Measurements from ENCODE around the gene C12orf54.
"Not testable (repeated sequence)": the region's sequence is repeated elsewhere in the genome, so short reads cannot be mapped to it uniquely, and the experiment has no call there.

The C12orf54 gene

DNA sequence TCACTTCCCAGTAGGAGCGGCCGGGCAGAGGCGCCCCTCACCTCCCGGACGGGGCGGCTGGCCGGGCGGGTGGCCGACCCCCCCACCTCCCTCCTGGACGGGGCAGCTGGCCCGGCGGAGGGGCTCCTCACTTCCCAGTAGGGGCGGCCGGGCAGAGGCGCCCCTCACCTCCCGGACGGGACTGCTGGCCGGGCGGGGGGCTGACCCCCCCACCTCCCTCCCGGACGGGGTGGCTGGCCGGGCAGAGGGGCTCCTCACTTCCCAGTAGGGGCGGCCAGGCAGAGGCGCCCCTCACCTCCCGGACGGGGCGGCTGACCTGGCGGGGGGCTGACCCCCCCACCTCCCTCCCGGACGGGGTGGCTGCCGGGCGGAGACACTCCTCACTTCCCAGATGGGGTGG, 18.0 kb downstream of the C12orf54 start:
- not testable (repeated sequence) for DNase-seq (ENCODE audit: low read depth); H3K4me3 ChIP-seq (ENCODE audit: low read depth, low read length)

DNA sequence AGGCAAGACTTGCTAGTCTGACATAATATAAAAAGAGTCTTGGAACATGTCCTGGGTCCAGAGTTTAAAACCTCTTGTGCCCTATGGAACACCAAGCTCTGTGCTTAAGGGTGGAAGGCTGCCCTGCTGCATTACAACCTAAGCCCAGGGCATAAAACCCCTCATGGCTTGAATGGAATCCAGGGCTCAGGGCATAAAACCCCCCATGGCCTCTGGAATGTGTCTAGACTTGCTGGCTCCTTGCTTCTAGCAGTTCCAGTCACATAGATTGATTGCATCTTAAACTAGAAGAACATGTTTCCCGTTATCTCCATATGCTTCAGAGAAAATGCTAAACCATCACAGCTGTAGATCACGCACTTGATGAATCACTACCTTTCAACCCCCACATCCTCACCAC, 24.5 kb downstream of the C12orf54 start:
- not testable (repeated sequence) for DNase-seq (ENCODE audit: low read depth); H3K4me3 ChIP-seq (ENCODE audit: low read depth, low read length)

DNA sequence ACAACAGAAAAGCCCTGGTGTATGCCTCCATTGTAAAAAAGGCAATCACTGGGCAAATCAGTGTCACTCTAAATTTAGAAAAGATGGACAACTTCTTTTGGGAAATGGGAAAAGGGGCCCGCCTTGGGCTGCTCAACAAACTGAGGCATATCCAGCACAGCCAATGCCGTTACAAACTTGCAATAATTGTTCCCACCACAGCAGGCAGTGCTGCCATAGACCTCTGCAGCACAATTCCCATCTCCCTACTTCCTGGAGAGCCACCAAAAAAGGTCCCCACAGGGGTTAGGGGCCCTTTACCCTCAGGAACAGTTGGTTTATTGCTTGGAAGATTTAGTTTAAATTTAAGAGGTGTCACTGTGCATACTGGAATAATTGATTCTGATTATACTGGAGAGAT, 26.7 kb downstream of the C12orf54 start:
- no peak for DNase-seq (ENCODE audit: low read depth)
- no peak overlapping the region for H3K4me3 ChIP-seq (ENCODE audit: low read depth, low read length)

DNA sequence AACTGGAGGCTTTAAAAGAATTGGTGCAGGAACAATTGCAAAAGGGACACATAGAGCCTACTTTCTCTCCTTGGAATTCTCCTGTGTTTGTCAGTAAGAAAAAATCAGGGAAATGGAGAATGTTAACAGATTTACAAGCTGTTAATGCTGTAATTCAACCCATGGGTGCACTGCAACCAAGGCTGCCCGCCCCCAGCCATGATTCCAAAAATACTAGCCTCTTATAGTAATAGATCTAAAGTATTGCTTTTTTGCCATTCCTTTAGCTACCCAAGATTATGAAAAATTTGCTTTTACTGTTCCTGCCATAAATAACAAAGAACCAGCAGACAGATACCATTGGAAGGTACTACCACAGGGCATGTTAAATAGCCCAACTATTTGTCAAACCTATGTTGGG, 27.8 kb downstream of the C12orf54 start:
- H3K4me3 ChIP-seq (ENCODE audit: low read depth, low read length), result no peak overlapping the region
- DNase-seq (ENCODE audit: low read depth), result no peak

DNA sequence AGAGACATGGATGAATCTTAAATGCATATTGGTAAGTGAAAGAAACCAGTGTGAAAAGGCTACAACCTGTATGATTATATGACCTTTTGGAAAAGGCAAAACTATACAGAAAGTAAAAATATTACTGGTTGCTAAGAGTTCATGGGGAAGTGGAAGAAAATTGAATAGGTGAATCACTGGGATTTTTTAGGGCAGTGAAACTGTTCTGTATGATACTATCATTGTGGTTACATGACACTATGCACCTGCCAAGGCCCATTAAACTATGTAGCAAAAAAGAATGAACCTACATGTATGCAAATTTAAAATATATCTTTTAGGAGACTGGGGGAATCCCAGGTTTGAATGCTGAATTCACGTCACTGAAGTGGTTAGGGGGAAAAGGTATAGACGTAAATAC, 30.6 kb downstream of the C12orf54 start:
- H3K4me3 ChIP-seq (ENCODE audit: low read depth, low read length), result no peak overlapping the region
- DNase-seq (ENCODE audit: low read depth), result no peak

DNA sequence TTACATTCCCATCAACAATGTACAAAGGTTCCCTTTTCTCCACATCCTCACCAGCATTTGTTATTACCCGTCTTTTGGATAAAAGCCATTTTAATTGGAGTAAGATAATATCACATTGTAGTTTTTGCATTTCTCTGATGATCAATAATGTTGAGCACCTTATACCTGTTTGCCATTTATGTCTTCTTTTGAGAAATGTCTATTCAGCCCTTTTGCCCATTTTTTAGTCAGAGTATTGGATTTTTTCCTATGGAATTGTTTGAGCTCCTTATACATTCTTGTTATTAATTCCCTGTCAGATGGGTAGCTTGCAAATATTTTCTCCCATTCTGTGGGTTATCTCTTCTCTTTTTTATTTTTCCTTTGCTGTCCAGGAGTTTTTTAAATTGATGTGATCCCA, 32.4 kb downstream of the C12orf54 start:
- no peak for DNase-seq (ENCODE audit: low read depth)
- no peak overlapping the region for H3K4me3 ChIP-seq (ENCODE audit: low read depth, low read length)

DNA sequence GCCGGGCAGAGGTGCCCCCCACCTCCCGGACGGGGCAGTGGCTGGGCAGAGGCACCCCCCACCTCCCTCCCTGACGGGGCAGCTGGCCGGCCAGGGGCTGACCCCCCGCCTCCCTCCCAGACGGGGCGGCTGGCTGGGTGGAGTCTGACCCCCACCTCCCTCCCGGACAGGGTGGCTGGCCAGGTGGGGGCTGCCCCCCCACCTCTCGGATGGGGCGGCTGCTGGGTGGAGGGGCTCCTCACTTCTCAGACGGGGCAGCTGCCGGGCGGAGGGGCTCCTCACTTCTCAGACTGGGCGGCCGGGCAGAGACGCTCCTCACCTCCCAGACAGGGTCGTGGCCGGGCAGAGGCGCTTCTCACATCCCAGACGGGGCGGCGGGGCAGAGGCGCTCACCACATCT, 38.1 kb downstream of the C12orf54 start:
- not testable (repeated sequence) for H3K4me3 ChIP-seq (ENCODE audit: low read depth, low read length); DNase-seq (ENCODE audit: low read depth)

DNA sequence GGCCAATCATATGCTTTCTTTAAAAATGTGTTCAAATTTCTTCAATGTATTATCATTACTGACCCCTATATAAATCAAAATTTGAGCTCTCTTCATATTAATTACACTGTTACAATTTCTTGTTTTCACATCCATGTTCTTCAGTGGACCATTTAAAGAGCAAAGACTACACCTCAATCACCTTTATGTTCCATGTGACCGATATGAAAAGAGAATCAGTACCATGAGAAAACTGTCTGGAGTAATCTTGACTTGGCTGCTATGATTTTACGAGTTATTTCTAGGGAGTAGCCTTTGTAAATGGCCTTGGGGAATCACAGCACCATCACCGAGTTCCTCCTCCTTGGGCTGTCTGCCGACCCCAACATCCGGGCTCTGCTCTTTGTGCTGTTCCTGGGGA, 43.0 kb downstream of the C12orf54 start, which contains the start of gene OR8S1:
Gene OR8S1, plus strand, starts transcription at position 301 of the 400 bp plus-strand sequence. Its CDS starts 0 bp downstream, at position 301.
- no peak within 1 kb of the TSS for H3K4me3 ChIP-seq (ENCODE audit: low read depth, low read length)
- DNase-seq (ENCODE audit: low read depth), result no peak

DNA sequence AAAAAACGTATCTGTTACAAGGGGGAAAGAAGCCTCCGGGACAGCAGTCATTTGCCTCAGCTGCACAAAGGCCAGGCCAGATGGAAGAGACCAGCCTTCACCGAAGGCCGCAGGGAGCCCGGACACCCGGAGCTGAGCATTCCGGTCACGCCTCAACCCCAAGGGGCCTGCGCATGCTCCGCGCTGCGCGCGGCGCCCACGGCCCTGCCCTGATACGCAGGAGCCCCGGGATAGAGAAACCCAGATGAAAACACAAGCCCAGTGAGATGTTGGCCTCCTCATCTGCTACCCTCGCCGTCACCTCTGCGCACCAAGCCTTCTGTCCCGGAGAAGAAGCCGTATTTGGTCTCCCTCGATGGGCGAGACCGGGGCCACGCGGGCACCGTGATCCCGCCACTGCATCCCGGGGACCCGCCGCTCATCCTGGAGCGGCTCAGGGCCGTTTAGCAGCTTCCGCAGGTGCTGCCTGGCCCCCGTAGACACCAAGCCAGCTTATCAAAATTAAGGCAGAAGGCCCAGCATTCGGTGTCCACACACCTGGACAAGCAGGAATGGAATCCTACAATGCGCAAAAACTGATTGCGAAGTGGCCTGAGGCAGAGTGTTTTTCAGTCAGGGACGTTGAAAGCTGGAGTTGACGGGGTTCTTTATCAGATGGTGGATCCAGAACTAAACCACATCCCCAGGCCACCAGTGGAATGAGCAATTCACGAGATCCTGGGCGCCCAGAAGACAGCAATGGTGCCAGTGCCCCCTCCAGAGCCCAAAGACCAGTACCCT, 45.8 kb downstream of the C12orf54 start:
- no peak overlapping the region for H3K4me3 ChIP-seq (ENCODE audit: low read depth, low read length)
- DNase-seq (ENCODE audit: low read depth), result no peak

DNA sequence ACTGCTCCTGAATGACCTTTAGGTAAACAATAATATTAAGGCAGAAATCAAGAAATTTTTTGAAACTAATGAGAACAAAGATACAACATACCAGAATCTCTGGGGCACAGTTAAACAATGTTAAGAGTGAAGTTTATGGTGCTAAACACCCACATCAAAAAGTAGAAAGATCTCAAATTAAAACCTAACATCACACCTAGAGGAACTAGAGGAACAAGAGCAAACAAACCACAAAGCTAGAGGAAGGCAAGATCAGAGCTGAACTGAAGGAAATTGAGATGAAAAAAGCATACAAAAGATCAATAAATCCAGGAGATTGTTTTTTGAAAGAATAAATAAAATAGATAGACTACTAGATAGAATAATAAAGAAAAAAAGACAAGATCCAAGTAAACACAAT, 50.3 kb downstream of the C12orf54 start:
- no peak for DNase-seq (ENCODE audit: low read depth)
- no peak overlapping the region for H3K4me3 ChIP-seq (ENCODE audit: low read depth, low read length)

DNA sequence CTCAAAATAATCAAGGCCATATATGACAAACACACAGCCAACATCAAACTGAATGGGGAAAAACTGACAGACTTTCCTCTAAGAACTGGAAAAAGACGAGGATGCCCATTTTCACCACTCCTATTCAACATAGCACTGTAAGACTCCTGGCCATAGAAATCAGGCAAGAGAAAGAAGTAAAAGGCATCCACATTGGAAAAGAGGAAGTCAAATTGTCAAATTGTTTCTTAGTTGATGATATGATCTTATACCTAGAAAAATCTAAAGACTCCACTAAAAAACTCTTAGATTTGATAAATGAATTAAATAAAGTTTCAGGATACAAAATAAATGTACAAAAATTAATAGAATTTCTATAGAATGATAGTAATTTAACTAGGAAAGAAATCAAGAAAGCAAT, 54.3 kb downstream of the C12orf54 start:
- no peak for DNase-seq (ENCODE audit: low read depth)
- no peak overlapping the region for H3K4me3 ChIP-seq (ENCODE audit: low read depth, low read length)

DNA sequence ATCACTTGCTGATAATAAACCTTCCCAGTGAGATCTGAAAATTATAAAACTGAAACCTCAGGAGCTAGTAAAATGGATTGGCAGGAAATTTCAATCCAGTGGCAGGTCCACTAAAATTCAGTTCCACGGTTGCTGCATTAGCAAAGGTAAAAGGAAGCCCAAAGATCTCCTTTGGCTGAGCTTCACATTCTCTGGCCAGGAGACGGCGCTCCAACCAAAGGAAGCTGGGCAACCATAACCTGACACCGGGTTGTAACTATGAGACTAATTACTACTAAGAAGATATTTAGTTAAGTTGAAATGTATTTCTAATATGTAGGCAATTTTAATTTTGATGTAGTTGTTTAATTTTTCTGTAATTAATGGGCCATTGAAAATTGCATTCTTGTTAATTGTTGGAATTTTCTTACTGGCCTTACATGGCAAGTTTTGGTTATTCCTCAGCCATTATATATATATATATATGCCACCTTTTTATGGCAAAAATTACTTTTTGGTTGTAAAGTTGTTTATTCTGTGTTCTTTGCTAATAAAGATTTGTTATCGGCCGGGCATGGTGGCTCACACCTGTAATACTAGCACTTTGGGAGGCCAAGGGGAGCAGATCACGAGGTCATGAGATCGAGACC, 60.1 kb downstream of the C12orf54 start:
- no peak for DNase-seq (ENCODE audit: low read depth)
- H3K4me3 ChIP-seq (ENCODE audit: low read depth, low read length), result no peak overlapping the region

DNA sequence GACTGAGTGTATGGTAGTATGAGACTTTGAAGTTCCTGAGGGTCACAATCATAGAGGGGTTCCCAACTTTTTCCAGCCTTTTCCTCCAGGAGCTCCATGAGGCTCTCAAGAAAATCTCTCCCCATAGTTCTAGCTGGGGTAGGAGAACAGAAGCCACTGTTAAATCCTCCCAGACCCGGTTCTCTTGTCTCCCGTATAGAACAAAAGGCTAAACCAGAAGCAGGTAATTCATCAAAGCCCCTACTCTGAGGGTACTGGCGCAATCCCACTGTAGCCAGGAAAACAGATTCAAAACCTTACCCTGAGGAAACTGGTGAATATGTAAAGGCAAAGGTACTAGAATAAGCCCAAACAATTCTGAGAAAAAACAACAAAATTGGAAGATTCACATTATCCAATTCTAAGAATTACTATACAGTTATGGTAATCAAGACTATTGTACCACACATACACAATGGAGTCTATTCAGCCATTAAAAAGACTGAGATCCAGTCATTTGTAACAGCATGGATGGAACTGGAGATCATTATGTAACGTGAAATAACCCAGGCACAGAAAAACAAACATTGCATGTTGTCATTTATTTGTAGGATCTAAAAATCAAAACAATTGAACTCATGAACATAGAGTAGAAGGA, 63.7 kb downstream of the C12orf54 start:
- no peak overlapping the region for H3K4me3 ChIP-seq (ENCODE audit: low read depth, low read length)
- no peak for DNase-seq (ENCODE audit: low read depth)
